ENCODE results near the gene KLHL21.

DNA sequence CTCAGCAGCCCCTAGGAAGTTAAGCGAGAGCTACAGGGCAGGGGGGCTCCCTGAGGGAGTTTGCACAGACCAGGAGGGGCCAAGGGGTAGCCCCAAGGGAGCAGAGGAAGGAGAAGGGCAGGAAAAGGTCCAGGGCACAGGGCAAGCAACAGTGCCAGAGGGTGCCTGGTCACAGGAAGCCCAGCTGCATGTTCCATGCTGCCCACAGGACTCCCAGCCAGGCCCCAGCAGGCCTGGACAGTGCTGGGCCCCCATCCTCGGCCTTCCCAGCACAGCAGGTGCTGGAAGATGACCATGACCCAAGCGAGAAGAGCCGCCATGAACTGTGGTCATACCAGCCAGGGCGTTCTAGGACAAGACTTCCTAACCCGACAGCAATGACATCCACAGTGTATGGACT lies 11.0 kb downstream of the KLHL21 start:
- TF ChIP-seq TAF1 (IDR thresholded peaks at IDR 0.05; ENCODE audit: borderline replicate concordance, low read depth, low read length) (no peak), POLR2A (IDR thresholded peaks at IDR 0.05; ENCODE audit: low read depth, low read length) (no peak)
